Astrocyte (in vitro differentiated cells and primary cell): ENCODE measurements around the gene PRKACA. TPM values are rescaled to one million over a fixed set of nuclear protein-coding genes. Genes with fewer than 3 reads are reported as not detected.
A peak's percentile ranks its signal among the peaks of the same experiment; 100 is the strongest.

Experiments
- DNase-seq: peaks from one replicate; pipeline ENCODE4 v3.0.0-alpha.2; 2010; ENCODE audit warnings: low read depth
- FAIRE-seq: peaks from 2 replicates; lab custom pipeline; 2011; peaks lifted over from hg19 to GRCh38; lab: Jason Lieb, UNC
- H2AFZ ChIP-seq: 2 replicates; pipeline ENCODE4 v1.6.0; 2012; ENCODE audit warnings: low read depth, low read length, inconsistent platforms
- H3K27ac ChIP-seq: 2 replicates; pipeline ENCODE4 v1.5.1; 2011; ENCODE audit warnings: low read depth, low read length, inconsistent platforms
- H3K27me3 ChIP-seq: 2 replicates; pipeline ENCODE4 v1.6.0; 2011; ENCODE audit warnings: low read length, inconsistent platforms; ENCODE audit not compliant: insufficient read depth
- H3K36me3 ChIP-seq: 2 replicates; pipeline ENCODE4 v1.5.1; 2011; ENCODE audit warnings: low read length, inconsistent platforms; ENCODE audit not compliant: insufficient read depth
- H3K4me1 ChIP-seq: 2 replicates; pipeline ENCODE4 v1.5.1; 2011; ENCODE audit warnings: low read length, inconsistent platforms; ENCODE audit not compliant: insufficient read depth
- H3K4me2 ChIP-seq: 2 replicates; pipeline ENCODE4 v1.6.0; 2012; ENCODE audit warnings: low read length, inconsistent platforms
- H3K4me3 ChIP-seq: 2 replicates; pipeline ENCODE4 v1.5.1; 2011; ENCODE audit warnings: low read depth, mild to moderate bottlenecking, low read length, inconsistent platforms; ENCODE audit not compliant: insufficient read depth
- H3K79me2 ChIP-seq: 2 replicates; pipeline ENCODE4 v1.6.0; 2012; ENCODE audit warnings: mild to moderate bottlenecking, low read length, inconsistent platforms; ENCODE audit not compliant: insufficient read depth
- H3K9ac ChIP-seq: 2 replicates; pipeline ENCODE4 v1.6.0; 2012; ENCODE audit warnings: mild to moderate bottlenecking, low read length, inconsistent platforms
- H3K9me3 ChIP-seq: 2 replicates; pipeline ENCODE4 v1.5.1; 2012; ENCODE audit warnings: low read depth, mild to moderate bottlenecking, low read length, inconsistent platforms; ENCODE audit not compliant: insufficient read depth
- H4K20me1 ChIP-seq: 2 replicates; pipeline ENCODE4 v1.6.0; 2012; ENCODE audit warnings: low read length, inconsistent platforms; ENCODE audit not compliant: insufficient read depth
- H3K27ac Mint-ChIP-seq: one replicate; pipeline ENCODE4 v1.8.0; 2021; ENCODE audit warnings: mild to moderate bottlenecking, mixed read lengths; ENCODE audit not compliant: unreplicated experiment
- H3K27me3 Mint-ChIP-seq: one replicate; pipeline ENCODE4 v1.8.0; 2021; ENCODE audit warnings: low read depth, mixed read lengths; ENCODE audit not compliant: unreplicated experiment
- H3K36me3 Mint-ChIP-seq: one replicate; pipeline ENCODE4 v1.8.0; 2021; ENCODE audit warnings: low read depth, mixed read lengths; ENCODE audit not compliant: unreplicated experiment
- H3K4me1 Mint-ChIP-seq: one replicate; pipeline ENCODE4 v1.8.0; 2021; ENCODE audit warnings: low read depth, mixed read lengths; ENCODE audit not compliant: unreplicated experiment
- H3K4me3 Mint-ChIP-seq: one replicate; pipeline ENCODE4 v1.8.0; 2021; ENCODE audit warnings: mild to moderate bottlenecking, moderate library complexity, mixed read lengths; ENCODE audit not compliant: unreplicated experiment
- H3K9me3 Mint-ChIP-seq: one replicate; pipeline ENCODE4 v1.8.0; 2021; ENCODE audit warnings: mild to moderate bottlenecking, mixed read lengths; ENCODE audit not compliant: unreplicated experiment
- EZH2 ChIP-seq: IDR thresholded peaks from 2 replicates; pipeline ENCODE4 v1.6.1; 2012; ENCODE audit warnings: mild to moderate bottlenecking, low read length, inconsistent platforms; ENCODE audit not compliant: insufficient read depth
- total RNA-seq: library from RNA; stranded (reverse); gene quantifications from 2 replicates; pipeline ENCODE4 v1.2.1, GENCODE V29; 2021
- TF ChIP-seq, protein P1 (sequence below): IDR thresholded peaks from 2 replicates; pipeline ENCODE4 v1.5.1; 2011; ENCODE audit warnings: low read depth, mild to moderate bottlenecking, inconsistent platforms, low read length, moderate library complexity; ENCODE audit not compliant: insufficient read depth

The PRKACA gene
- total RNA-seq, 1 donor from 2014 or later, result 80.5 TPM

DNA sequence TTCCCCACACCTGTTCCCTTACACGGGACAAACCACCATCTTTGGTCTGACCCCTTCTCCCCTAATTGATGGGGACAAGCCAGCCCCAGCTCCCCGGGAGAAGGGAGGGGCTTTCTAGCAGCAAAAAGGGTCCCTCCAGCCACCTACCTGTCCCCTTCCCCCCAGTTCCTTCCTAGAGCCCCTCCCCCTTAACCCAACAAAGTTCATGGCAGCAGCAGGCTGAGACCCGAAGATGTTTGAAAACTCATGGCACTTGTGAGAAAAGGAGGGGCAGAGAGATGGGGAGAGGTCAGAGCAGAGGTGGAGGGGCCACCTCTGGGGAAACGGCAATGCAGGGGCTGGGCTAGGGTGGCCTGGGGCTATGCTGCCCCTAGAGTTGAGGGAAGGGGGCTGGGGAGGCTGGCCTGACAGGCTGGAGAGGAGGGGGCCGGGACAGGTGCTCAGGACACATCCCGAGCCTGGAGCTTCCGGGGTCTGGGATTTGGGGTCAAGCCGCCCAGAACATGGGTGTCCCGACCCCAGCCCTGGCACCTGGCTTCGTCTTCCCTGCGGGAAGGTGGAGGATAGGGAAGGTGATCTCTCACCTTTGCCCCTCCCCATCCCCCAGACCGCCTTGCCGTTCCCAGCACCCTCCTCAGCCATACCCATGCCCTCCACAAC, 31.3 kb upstream of the PRKACA start:
- Histone ChIP-seq H3K36me3 (no peaks in the 10 kb centered on the region), H4K20me1 (peaks cover 31% of the 10 kb centered on the region), H2AFZ (peak overlapping the region; percentile 47), H3K4me3 (no peak overlapping the region), H3K9ac (peak overlapping the region; percentile 43), H3K9me3 (no peaks in the 10 kb centered on the region), H3K27ac (no peak overlapping the region), H3K4me1 (peaks cover 10% of the 10 kb centered on the region), H3K79me2 (peaks cover 9% of the 10 kb centered on the region), H3K4me2 (peak overlapping the region; percentile 64), H3K27me3 (no peaks in the 10 kb centered on the region)
- Mint-ChIP-seq H3K4me1 (peaks cover 22% of the 10 kb centered on the region), H3K27me3 (no peaks in the 10 kb centered on the region), H3K9me3 (no peaks in the 10 kb centered on the region), H3K27ac (no peak overlapping the region), H3K4me3 (no peak overlapping the region), H3K36me3 (peaks cover 5% of the 10 kb centered on the region)
- TF ChIP-seq, protein P1, sequence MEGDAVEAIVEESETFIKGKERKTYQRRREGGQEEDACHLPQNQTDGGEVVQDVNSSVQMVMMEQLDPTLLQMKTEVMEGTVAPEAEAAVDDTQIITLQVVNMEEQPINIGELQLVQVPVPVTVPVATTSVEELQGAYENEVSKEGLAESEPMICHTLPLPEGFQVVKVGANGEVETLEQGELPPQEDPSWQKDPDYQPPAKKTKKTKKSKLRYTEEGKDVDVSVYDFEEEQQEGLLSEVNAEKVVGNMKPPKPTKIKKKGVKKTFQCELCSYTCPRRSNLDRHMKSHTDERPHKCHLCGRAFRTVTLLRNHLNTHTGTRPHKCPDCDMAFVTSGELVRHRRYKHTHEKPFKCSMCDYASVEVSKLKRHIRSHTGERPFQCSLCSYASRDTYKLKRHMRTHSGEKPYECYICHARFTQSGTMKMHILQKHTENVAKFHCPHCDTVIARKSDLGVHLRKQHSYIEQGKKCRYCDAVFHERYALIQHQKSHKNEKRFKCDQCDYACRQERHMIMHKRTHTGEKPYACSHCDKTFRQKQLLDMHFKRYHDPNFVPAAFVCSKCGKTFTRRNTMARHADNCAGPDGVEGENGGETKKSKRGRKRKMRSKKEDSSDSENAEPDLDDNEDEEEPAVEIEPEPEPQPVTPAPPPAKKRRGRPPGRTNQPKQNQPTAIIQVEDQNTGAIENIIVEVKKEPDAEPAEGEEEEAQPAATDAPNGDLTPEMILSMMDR, result no peak
- FAIRE-seq (no peak), DNase-seq (no peak)

DNA sequence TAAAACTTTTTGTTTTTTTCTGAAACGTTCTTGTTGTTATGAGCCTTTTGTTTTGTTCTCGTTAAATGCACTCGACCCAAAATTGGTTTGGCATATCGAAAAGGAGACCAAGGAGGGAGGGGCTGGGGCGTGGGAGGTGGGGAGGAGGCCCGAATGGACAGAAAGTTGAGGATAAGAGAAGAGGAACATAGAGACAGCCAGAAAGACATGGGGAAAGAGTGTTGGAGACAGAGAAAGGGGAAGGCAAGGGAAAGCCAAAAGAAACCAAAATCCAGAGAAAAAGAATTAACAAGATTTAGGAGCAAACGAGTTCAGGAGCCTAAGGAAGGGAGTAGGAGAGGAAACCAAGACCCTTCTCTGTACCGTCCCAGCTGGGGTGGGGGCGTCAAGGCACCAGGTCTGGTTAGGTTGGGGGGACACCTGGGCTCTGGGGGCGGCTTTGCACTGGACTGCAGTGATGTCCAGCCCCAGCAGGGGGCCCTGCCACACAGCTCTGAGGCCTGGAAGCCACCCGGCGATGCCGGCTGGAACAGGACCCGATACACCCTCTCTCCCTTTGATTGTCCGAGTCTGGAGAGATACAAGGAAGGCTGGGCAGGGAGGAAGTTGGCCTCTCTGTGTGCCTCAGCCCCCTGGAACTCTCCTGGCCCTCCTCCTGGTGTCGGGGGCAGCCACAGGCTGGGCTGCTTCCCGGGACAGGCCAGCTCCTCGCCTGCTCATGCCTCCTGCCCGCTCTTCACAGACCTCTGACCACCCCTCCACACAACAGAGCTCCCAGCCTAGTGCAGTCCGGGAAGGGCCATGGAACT, 30.4 kb upstream of the PRKACA start:
- H3K27me3 Mint-ChIP-seq, result no peaks in the 10 kb centered on the region
- Histone ChIP-seq H2AFZ (peak overlapping the region; percentile 47), H3K9ac (peak overlapping the region; percentile 31), H3K4me2 (peak overlapping the region; percentile 15), H3K4me3 (no peak overlapping the region), H3K27ac (no peak overlapping the region), H4K20me1 (peaks cover 31% of the 10 kb centered on the region), H3K9me3 (no peaks in the 10 kb centered on the region), H3K4me1 (peaks cover 10% of the 10 kb centered on the region), H3K79me2 (peaks cover 9% of the 10 kb centered on the region), H3K27me3 (no peaks in the 10 kb centered on the region), H3K36me3 (no peaks in the 10 kb centered on the region)
- peaks cover 5% of the 10 kb centered on the region for H3K36me3 Mint-ChIP-seq
- H3K9me3 Mint-ChIP-seq, result no peaks in the 10 kb centered on the region
- peak; percentile 22 for DNase-seq
- no peak for FAIRE-seq
- peak overlapping the region; percentile 69 for H3K27ac Mint-ChIP-seq
- TF ChIP-seq, protein P1, result peak; percentile 72
- no peak for TF ChIP-seq EZH2
- H3K4me1 Mint-ChIP-seq, result peaks cover 22% of the 10 kb centered on the region
- H3K4me3 Mint-ChIP-seq, result no peak overlapping the region
